Mesenchymal stem cell (in vitro differentiated cells and primary cell): ENCODE results near the gene TICAM1. TPM values are rescaled to one million over a fixed set of nuclear protein-coding genes. Genes with fewer than 3 reads are reported as not detected.

Source experiments
- DNase-seq: peaks from one replicate; pipeline ENCODE4 v3.0.0-alpha.2; 2013
- H2AFZ ChIP-seq: one replicate; pipeline ENCODE4 v1.6.1; 2013; ENCODE audit warnings: low read depth, mild to moderate bottlenecking, control low read depth, inconsistent platforms, low read length, moderate library complexity
- H2AK5ac ChIP-seq: 2 replicates; pipeline ENCODE4 v1.6.1; 2013; ENCODE audit warnings: low read length, moderate library complexity, mild to moderate bottlenecking, inconsistent platforms; ENCODE audit not compliant: severe bottlenecking
- H2BK120ac ChIP-seq: one replicate; pipeline ENCODE4 v1.6.1; 2013; ENCODE audit warnings: low read depth, mild to moderate bottlenecking, inconsistent platforms, low read length, moderate library complexity
- H2BK12ac ChIP-seq, 2 experiments: one replicate each; pipeline ENCODE4 v1.6.1; 2013; ENCODE audit warnings: inconsistent platforms in 2 of 2, low read length in 2 of 2, mild to moderate bottlenecking in 2 of 2, moderate library complexity in 2 of 2, control low read depth in 1 of 2
- H2BK15ac ChIP-seq: one replicate; pipeline ENCODE4 v1.6.1; 2013; ENCODE audit warnings: mild to moderate bottlenecking, low read depth, inconsistent platforms; ENCODE audit not compliant: poor library complexity, severe bottlenecking
- H2BK5ac ChIP-seq: 2 replicates; pipeline ENCODE4 v1.6.1; 2013; ENCODE audit warnings: low read depth, mild to moderate bottlenecking, low read length, control low read depth, inconsistent platforms; ENCODE audit not compliant: poor library complexity, severe bottlenecking
- H3K14ac ChIP-seq, 2 experiments: one replicate each; pipeline ENCODE4 v1.6.1; 2013; ENCODE audit warnings: inconsistent platforms in 2 of 2, low read length in 2 of 2, control low read depth in 1 of 2, mild to moderate bottlenecking in 1 of 2, moderate library complexity in 1 of 2
- H3K18ac ChIP-seq, 2 experiments: one replicate each; pipeline ENCODE4 v1.6.1; 2013; ENCODE audit warnings: inconsistent platforms in 2 of 2, low read length in 2 of 2, control low read depth in 1 of 2, low read depth in 1 of 2, mild to moderate bottlenecking in 1 of 2
- H3K23ac ChIP-seq, 2 experiments: one replicate each; pipeline ENCODE4 v1.6.1; 2013; ENCODE audit warnings: inconsistent platforms in 2 of 2, low read length in 2 of 2, mild to moderate bottlenecking in 2 of 2, moderate library complexity in 2 of 2, control low read depth in 1 of 2
- H3K27ac ChIP-seq: 2 replicates; pipeline ENCODE4 v1.5.1; 2013; ENCODE audit warnings: mild to moderate bottlenecking, moderate library complexity, low read length, control low read depth, inconsistent platforms; ENCODE audit not compliant: poor library complexity, severe bottlenecking
- H3K27me3 ChIP-seq, 2 experiments: 2 replicates each; pipeline versions ENCODE4 v1.6.1 to v1.7.0; 2013; ENCODE audit warnings: low read length in 2 of 2, mild to moderate bottlenecking in 2 of 2, moderate library complexity in 2 of 2, control low read depth in 1 of 2, inconsistent platforms in 1 of 2; ENCODE audit not compliant: control insufficient read depth in 1 of 2, insufficient read depth in 1 of 2
- H3K36me3 ChIP-seq, 2 experiments: 2 replicates each; pipeline versions ENCODE4 v1.6.1 to v1.7.0; 2013; ENCODE audit warnings: low read length in 2 of 2, control low read depth in 1 of 2, inconsistent platforms in 1 of 2, low read depth in 1 of 2, mild to moderate bottlenecking in 1 of 2; ENCODE audit not compliant: insufficient read depth in 2 of 2, control insufficient read depth in 1 of 2
- H3K4ac ChIP-seq, 2 experiments: one replicate each; pipeline ENCODE4 v1.6.1; 2013; ENCODE audit warnings: inconsistent platforms in 2 of 2, low read length in 2 of 2, mild to moderate bottlenecking in 2 of 2, moderate library complexity in 2 of 2, control low read depth in 1 of 2, low read depth in 1 of 2
- H3K4me1 ChIP-seq: 2 replicates; pipeline ENCODE4 v1.6.1; 2013; ENCODE audit warnings: low read depth, low read length, control low read depth; ENCODE audit not compliant: control insufficient read depth, insufficient read depth
- H3K4me2 ChIP-seq: 2 replicates; pipeline ENCODE4 v1.6.1; 2013; ENCODE audit warnings: low read length, mild to moderate bottlenecking, inconsistent platforms; ENCODE audit not compliant: poor library complexity, severe bottlenecking
- H3K4me3 ChIP-seq, 2 experiments: 2 replicates each; pipeline versions ENCODE4 v1.5.1 to v1.7.0; 2013; ENCODE audit warnings: low read length in 2 of 2, mild to moderate bottlenecking in 2 of 2, control low read depth in 1 of 2, low read depth in 1 of 2; ENCODE audit not compliant: insufficient read depth in 1 of 2
- H3K79me1 ChIP-seq: replicated peaks from 2 replicates; pipeline ENCODE4 v1.6.1; 2013; ENCODE audit warnings: mild to moderate bottlenecking, control low read depth, low read length, inconsistent platforms; ENCODE audit not compliant: poor library complexity, severe bottlenecking
- H3K9ac ChIP-seq: 2 replicates; pipeline ENCODE4 v1.7.0; 2013; ENCODE audit warnings: mild to moderate bottlenecking, low read length, moderate library complexity
- H3K9me3 ChIP-seq: 2 replicates; pipeline ENCODE4 v1.7.0; 2013; ENCODE audit warnings: mild to moderate bottlenecking, low read length; ENCODE audit not compliant: control insufficient read depth
- H4K8ac ChIP-seq: one replicate; pipeline ENCODE4 v1.6.1; 2013; ENCODE audit warnings: inconsistent platforms, mild to moderate bottlenecking, low read length, moderate library complexity
- H4K91ac ChIP-seq: one replicate; pipeline ENCODE4 v1.6.1; 2013; ENCODE audit warnings: mild to moderate bottlenecking, low read length, inconsistent platforms
- WGBS: methylation state at CpG from one replicate; pipeline ENCODE4 v1.1.7; 2013; ENCODE audit warnings: mixed read lengths; 5-methylcytosine and 5-hydroxymethylcytosine counted together
- polyA plus RNA-seq, 2 experiments: library from polyadenylated mRNA; stranded (reverse); fragments of 200-250 nt; gene quantifications; one replicate each; pipeline ENCODE4 v1.2.3, GENCODE V29; 2013

Gene TICAM1
- polyA plus RNA-seq (2013, experiment 1 of 2) = 13.7 TPM
- 13.4 TPM for polyA plus RNA-seq (2013, experiment 2 of 2)

DNA sequence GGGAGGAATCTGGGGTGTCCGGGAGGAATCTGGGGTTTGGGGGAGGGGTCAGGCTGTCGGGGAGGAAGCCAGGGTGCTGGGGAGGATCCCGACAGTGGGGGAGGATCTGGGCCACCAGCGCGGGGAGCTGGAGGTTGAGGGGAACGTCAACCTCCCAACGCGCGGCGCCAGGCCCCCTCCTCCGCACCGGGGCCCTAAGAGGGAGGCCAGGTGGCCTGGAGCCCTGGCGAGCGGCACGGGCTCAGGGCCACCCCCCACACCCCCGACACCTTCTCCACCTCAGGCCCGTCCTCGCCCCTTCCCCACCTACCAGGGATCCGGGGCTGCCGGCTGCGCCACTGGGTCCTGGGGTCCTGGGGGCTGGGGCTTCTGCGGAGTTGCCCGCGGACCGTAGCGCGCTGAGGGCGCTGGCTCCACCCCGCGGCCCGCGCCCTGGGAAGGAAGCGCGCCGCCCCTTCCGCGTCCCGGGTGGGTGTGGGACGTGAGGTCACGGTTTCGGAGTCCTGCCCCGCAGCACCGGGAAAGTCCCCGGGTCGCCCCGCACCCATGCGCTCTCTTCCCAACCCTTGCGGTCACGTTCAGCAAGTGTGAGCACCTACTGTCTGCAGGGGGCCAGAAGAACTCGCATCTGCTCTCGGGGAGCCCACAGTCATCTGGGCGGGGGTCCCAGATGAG, at the start of gene TICAM1:
TICAM1 (minus strand) TSS at position 409 of the 675 bp plus-strand sequence. CDS start 13,335 bp downstream, outside the sequence.
- peak within 1 kb of the TSS; percentile 92 for H2BK120ac ChIP-seq
- peak within 1 kb of the TSS in 1 of 2 experiments; percentile 96 for H3K23ac ChIP-seq
- peak within 1 kb of the TSS; percentile 79 for H2BK5ac ChIP-seq
- peaks cover 6% of the 10 kb centered on the region for H3K79me1 ChIP-seq
- H3K9me3 ChIP-seq = no peaks in the 10 kb centered on the region
- peak within 1 kb of the TSS; percentile 87 for H2AK5ac ChIP-seq
- H3K27me3 ChIP-seq = no peaks in the 10 kb centered on the region
- peak within 1 kb of the TSS; percentile 93 for H3K4me2 ChIP-seq
- peaks cover 2 to 5% of the 10 kb centered on the region in 2 experiments for H3K36me3 ChIP-seq
- peak within 1 kb of the TSS; percentile 97 for H3K4me3 ChIP-seq
- peak within 1 kb of the TSS; percentile 98 for H3K9ac ChIP-seq
- no peak within 1 kb of the TSS for H3K27ac ChIP-seq
- peak within 1 kb of the TSS; percentile 93 for H4K8ac ChIP-seq
- peak within 1 kb of the TSS; percentile 98 for H4K91ac ChIP-seq
- H3K4ac ChIP-seq = peak within 1 kb of the TSS; percentile 97
- under 1% methylated on average over 40 of the region's 52 CpGs for WGBS
- peak within 1 kb of the TSS in 1 of 2 experiments; percentile 91 for H2BK12ac ChIP-seq
- H2BK15ac ChIP-seq = peak within 1 kb of the TSS; percentile 90
- H3K18ac ChIP-seq = peak within 1 kb of the TSS; percentile 95 to 99
- peak within 1 kb of the TSS in 1 of 2 experiments; percentile 99 for H3K14ac ChIP-seq
- peaks cover 14% of the 10 kb centered on the region for H3K4me1 ChIP-seq
- H2AFZ ChIP-seq = peak within 1 kb of the TSS; percentile 85
- DNase-seq = peak; percentile 88

DNA sequence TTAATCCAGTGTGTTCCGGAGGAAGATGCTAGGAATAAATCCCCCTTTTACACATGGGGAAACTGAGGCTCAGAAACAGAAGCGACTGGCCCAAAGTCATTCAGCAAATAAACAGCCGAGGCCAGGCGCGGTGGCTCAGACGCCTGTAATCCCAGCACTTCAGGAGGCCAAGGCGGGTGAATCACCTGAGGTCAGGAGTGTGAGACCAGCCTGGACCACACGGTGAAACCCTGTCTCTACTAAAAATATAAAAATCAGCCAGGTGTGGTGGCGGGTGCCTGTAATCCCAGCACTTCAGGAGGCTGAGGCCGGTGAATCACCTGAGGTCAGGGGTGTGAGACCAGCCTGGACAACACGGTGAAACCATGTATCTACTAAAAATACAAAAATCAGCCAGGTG, 47.5 kb upstream of the TICAM1 start:
- H3K4me3 ChIP-seq = no peak overlapping the region
- peak overlapping the region; percentile 21 for H2AK5ac ChIP-seq
- H3K27ac ChIP-seq = peak overlapping the region; percentile 17
- no peak overlapping the region for H3K18ac ChIP-seq
- H2BK120ac ChIP-seq = no peak overlapping the region
- DNase-seq = no peak
- no peak overlapping the region for H3K9ac ChIP-seq
- no peaks in the 10 kb centered on the region for H3K36me3 ChIP-seq
- no peak overlapping the region for H2BK5ac ChIP-seq
- no peaks in the 10 kb centered on the region for H3K9me3 ChIP-seq
- WGBS = 90% methylated on average over 11 of the region's 11 CpGs
- H3K14ac ChIP-seq = no peak overlapping the region
- H2AFZ ChIP-seq = no peak overlapping the region
- H3K23ac ChIP-seq = no peak overlapping the region
- H3K4me1 ChIP-seq = peaks cover 17% of the 10 kb centered on the region
- no peak overlapping the region for H4K91ac ChIP-seq
- H2BK12ac ChIP-seq = no peak overlapping the region
- no peak overlapping the region for H3K4me2 ChIP-seq
- no peak overlapping the region for H3K4ac ChIP-seq
- no peak overlapping the region for H4K8ac ChIP-seq
- H3K79me1 ChIP-seq = no peaks in the 10 kb centered on the region
- H2BK15ac ChIP-seq = no peak overlapping the region
- H3K27me3 ChIP-seq = no peaks in the 10 kb centered on the region

- Histone ChIP-seq H2BK15ac (peak overlapping the region; percentile 36), H2AK5ac (peak overlapping the region; percentile 21), H2BK5ac (peak overlapping the region; percentile 8), H2BK12ac (peak overlapping the region in 1 of 2 experiments; percentile 6), H3K4me3 (no peak overlapping the region), H3K4me1 (peaks cover 17% of the 10 kb centered on the region), H3K23ac (no peak overlapping the region), H2AFZ (no peak overlapping the region), H3K9ac (no peak overlapping the region), H3K79me1 (no peaks in the 10 kb centered on the region), H3K4me2 (peak overlapping the region; percentile 27), H3K27me3 (no peaks in the 10 kb centered on the region), H3K4ac (no peak overlapping the region), H3K14ac (no peak overlapping the region), H3K27ac (peak overlapping the region; percentile 17), H2BK120ac (no peak overlapping the region), H3K9me3 (no peaks in the 10 kb centered on the region), H4K8ac (no peak overlapping the region), H3K36me3 (no peaks in the 10 kb centered on the region), H4K91ac (no peak overlapping the region), H3K18ac (no peak overlapping the region)
- WGBS = 74% methylated on average over 23 of the region's 23 CpGs
- no peak for DNase-seq
Measured at GRCh38 chr19:4878491-4878968, 47.0 kb upstream of the TICAM1 start.

- H4K91ac ChIP-seq = no peak overlapping the region
- no peaks in the 10 kb centered on the region for H3K9me3 ChIP-seq
- no peak overlapping the region for H2BK120ac ChIP-seq
- H3K18ac ChIP-seq = no peak overlapping the region
- H3K27me3 ChIP-seq = no peaks in the 10 kb centered on the region
- H3K36me3 ChIP-seq = no peaks in the 10 kb centered on the region
- peak overlapping the region in 1 of 2 experiments; percentile 6 for H2BK12ac ChIP-seq
- WGBS = 80% methylated on average over 30 of the region's 30 CpGs
- no peak overlapping the region for H2BK15ac ChIP-seq
- H3K4me3 ChIP-seq = no peak overlapping the region
- peak overlapping the region; percentile 27 for H4K8ac ChIP-seq
- peak overlapping the region; percentile 90 for H2AK5ac ChIP-seq
- no peak overlapping the region for H3K27ac ChIP-seq
- H3K4me1 ChIP-seq = peaks cover 17% of the 10 kb centered on the region
- peak overlapping the region in 1 of 2 experiments; percentile 39 for H3K4ac ChIP-seq
- no peaks in the 10 kb centered on the region for H3K79me1 ChIP-seq
- peak overlapping the region; percentile 8 for H2BK5ac ChIP-seq
- H3K9ac ChIP-seq = no peak overlapping the region
- peak overlapping the region; percentile 27 for H3K4me2 ChIP-seq
- no peak for DNase-seq
- peak overlapping the region in 1 of 2 experiments; percentile 2 for H3K14ac ChIP-seq
- H3K23ac ChIP-seq = no peak overlapping the region
- peak overlapping the region; percentile 6 for H2AFZ ChIP-seq
Measured at GRCh38 chr19:4877753-4878490, 46.4 kb upstream of the TICAM1 start.
